Measurements from ENCODE around the gene IDUA.
A peak's percentile ranks its signal among the peaks of the same experiment; 100 is the strongest.
"Not testable (repeated sequence)": the region's sequence is repeated elsewhere in the genome, so short reads cannot be mapped to it uniquely, and the experiment has no call there.

Gene IDUA

GRCh38 chr4:986879-987623 is at the start of gene IDUA:
IDUA (plus strand) TSS chr4:987044; CDS start chr4:987085, 41 bp downstream.
- Histone ChIP-seq H3K36me3 (ENCODE audit: control insufficient read depth in 5 of 5, insufficient read depth in 5 of 5, low read length in 5 of 5) (peaks cover 0 to 29% (median 20%) of the 10 kb centered on the region in 5 donors), H3K4me3 (ENCODE audit: low read depth in 1 of 5, low read length in 5 of 5) (peak within 1 kb of the TSS; percentile 79 to 94 (median 81)), H3K27ac (ENCODE audit: low read depth, low read length) (peak within 1 kb of the TSS; percentile 41), H3K9me3 (ENCODE audit: control insufficient read depth in 5 of 5, low read length in 5 of 5) (no peaks in the 10 kb centered on the region), H3K4me1 (ENCODE audit: control insufficient read depth in 5 of 5, insufficient read depth in 5 of 5, low read length in 5 of 5) (peaks cover 4 to 41% (median 35%) of the 10 kb centered on the region in 5 donors), H3K9ac (ENCODE audit: low read length in 5 of 5) (peak within 1 kb of the TSS; percentile 59 to 81 (median 76)), H3K27me3 (ENCODE audit: control insufficient read depth in 5 of 5, insufficient read depth in 4 of 5, low read length in 5 of 5) (no peaks in the 10 kb centered on the region)

GRCh38 chr4:939508-939907 is 47.3 kb upstream of the IDUA start:
- H3K4me3 ChIP-seq (ENCODE audit: low read depth in 1 of 5, low read length in 5 of 5); H3K4me1 ChIP-seq (ENCODE audit: control insufficient read depth in 5 of 5, insufficient read depth in 5 of 5, low read length in 5 of 5); H3K9me3 ChIP-seq (ENCODE audit: control insufficient read depth in 5 of 5, low read length in 5 of 5); H3K9ac ChIP-seq (ENCODE audit: low read length in 5 of 5); H3K27ac ChIP-seq (ENCODE audit: low read depth, low read length); H3K27me3 ChIP-seq (ENCODE audit: control insufficient read depth in 5 of 5, insufficient read depth in 4 of 5, low read length in 5 of 5); H3K36me3 ChIP-seq (ENCODE audit: control insufficient read depth in 5 of 5, insufficient read depth in 5 of 5, low read length in 5 of 5): not testable (repeated sequence)

- Histone ChIP-seq H3K4me1 (ENCODE audit: control insufficient read depth in 5 of 5, insufficient read depth in 5 of 5, low read length in 5 of 5) (peaks cover 0 to 3% (median 0%) of the 10 kb centered on the region in 5 donors), H3K27ac (ENCODE audit: low read depth, low read length) (no peak overlapping the region), H3K9me3 (ENCODE audit: control insufficient read depth in 5 of 5, low read length in 5 of 5) (no peaks in the 10 kb centered on the region), H3K27me3 (ENCODE audit: control insufficient read depth in 5 of 5, insufficient read depth in 4 of 5, low read length in 5 of 5) (no peaks in the 10 kb centered on the region), H3K9ac (ENCODE audit: low read length in 5 of 5) (no peak overlapping the region), H3K36me3 (ENCODE audit: control insufficient read depth in 5 of 5, insufficient read depth in 5 of 5, low read length in 5 of 5) (peaks cover 0 to 7% (median 2%) of the 10 kb centered on the region in 5 donors), H3K4me3 (ENCODE audit: low read depth in 1 of 5, low read length in 5 of 5) (no peak overlapping the region)
Measured at GRCh38 chr4:945274-946102, 41.4 kb upstream of the IDUA start.

GRCh38 chr4:946103-946450 is 40.8 kb upstream of the IDUA start:
- H3K27ac ChIP-seq (ENCODE audit: low read depth, low read length) = no peak overlapping the region
- H3K9me3 ChIP-seq (ENCODE audit: control insufficient read depth in 5 of 5, low read length in 5 of 5) = no peaks in the 10 kb centered on the region
- peaks cover 0 to 3% (median 0%) of the 10 kb centered on the region in 5 donors for H3K4me1 ChIP-seq (ENCODE audit: control insufficient read depth in 5 of 5, insufficient read depth in 5 of 5, low read length in 5 of 5)
- peaks cover 0 to 7% (median 2%) of the 10 kb centered on the region in 5 donors for H3K36me3 ChIP-seq (ENCODE audit: control insufficient read depth in 5 of 5, insufficient read depth in 5 of 5, low read length in 5 of 5)
- no peak overlapping the region for H3K9ac ChIP-seq (ENCODE audit: low read length in 5 of 5)
- H3K4me3 ChIP-seq (ENCODE audit: low read depth in 1 of 5, low read length in 5 of 5) = no peak overlapping the region
- H3K27me3 ChIP-seq (ENCODE audit: control insufficient read depth in 5 of 5, insufficient read depth in 4 of 5, low read length in 5 of 5) = no peaks in the 10 kb centered on the region

DNA sequence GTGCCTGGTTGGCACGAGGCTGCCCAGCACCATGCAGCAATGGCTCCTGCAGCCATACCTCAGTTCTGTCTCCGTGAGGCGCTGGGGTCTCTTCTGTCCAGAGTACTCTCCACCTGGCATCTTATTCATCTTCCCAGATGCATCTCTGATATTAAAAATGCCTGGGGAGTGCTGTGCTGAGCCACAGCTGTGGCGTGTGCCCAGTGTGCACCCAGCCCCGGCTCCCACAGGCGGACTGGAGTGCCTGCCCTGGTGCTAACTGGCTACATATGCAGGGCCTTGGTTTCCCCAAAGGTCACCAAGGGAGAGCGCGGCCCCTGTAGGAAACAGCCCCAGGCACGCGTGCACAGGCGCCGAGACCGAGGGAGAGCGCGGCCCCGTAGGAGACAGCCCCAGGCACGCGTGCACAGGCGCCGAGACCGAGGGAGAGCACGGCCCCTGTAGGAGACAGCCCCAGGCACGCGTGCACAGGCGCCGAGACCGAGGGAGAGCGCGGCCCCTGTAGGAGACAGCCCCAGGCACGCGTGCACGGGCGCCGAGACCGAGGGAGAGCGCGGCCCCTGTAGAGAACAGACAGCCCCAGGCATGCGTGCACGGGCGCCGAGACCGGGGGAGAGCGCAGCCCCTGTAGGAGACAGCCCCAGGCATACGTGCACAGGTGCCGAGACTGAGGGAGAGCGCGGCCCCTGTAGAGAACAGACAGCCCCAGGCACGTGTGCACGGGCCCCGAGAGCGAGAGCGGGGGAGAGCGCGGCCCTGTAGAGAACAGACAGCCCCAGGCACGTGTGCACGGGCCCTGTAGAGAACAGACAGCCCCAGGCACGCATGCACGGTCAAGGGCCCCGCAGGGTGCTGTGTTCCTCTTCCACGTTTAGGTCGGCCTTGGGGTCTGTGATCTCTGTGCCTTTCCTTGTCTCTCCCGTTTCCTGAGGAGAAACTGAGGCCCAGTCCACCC is 40.0 kb upstream of the IDUA start:
- H3K4me3 ChIP-seq (ENCODE audit: low read depth in 1 of 5, low read length in 5 of 5) = no peak overlapping the region
- no peaks in the 10 kb centered on the region for H3K9me3 ChIP-seq (ENCODE audit: control insufficient read depth in 5 of 5, low read length in 5 of 5)
- H3K36me3 ChIP-seq (ENCODE audit: control insufficient read depth in 5 of 5, insufficient read depth in 5 of 5, low read length in 5 of 5) = peaks cover 0 to 12% (median 8%) of the 10 kb centered on the region in 5 donors
- no peak overlapping the region for H3K27ac ChIP-seq (ENCODE audit: low read depth, low read length)
- H3K9ac ChIP-seq (ENCODE audit: low read length in 5 of 5) = no peak overlapping the region
- H3K27me3 ChIP-seq (ENCODE audit: control insufficient read depth in 5 of 5, insufficient read depth in 4 of 5, low read length in 5 of 5) = no peaks in the 10 kb centered on the region
- H3K4me1 ChIP-seq (ENCODE audit: control insufficient read depth in 5 of 5, insufficient read depth in 5 of 5, low read length in 5 of 5) = peaks cover 0 to 3% (median 0%) of the 10 kb centered on the region in 5 donors

GRCh38 chr4:947491-947971 is 39.3 kb upstream of the IDUA start:
- Histone ChIP-seq H3K9me3 (ENCODE audit: control insufficient read depth in 5 of 5, low read length in 5 of 5) (no peaks in the 10 kb centered on the region), H3K9ac (ENCODE audit: low read length in 5 of 5) (no peak overlapping the region), H3K4me1 (ENCODE audit: control insufficient read depth in 5 of 5, insufficient read depth in 5 of 5, low read length in 5 of 5) (peaks cover 0 to 3% (median 0%) of the 10 kb centered on the region in 5 donors), H3K36me3 (ENCODE audit: control insufficient read depth in 5 of 5, insufficient read depth in 5 of 5, low read length in 5 of 5) (peaks cover 0 to 15% (median 12%) of the 10 kb centered on the region in 5 donors), H3K27ac (ENCODE audit: low read depth, low read length) (no peak overlapping the region), H3K27me3 (ENCODE audit: control insufficient read depth in 5 of 5, insufficient read depth in 4 of 5, low read length in 5 of 5) (no peaks in the 10 kb centered on the region), H3K4me3 (ENCODE audit: low read depth in 1 of 5, low read length in 5 of 5) (no peak overlapping the region)

DNA sequence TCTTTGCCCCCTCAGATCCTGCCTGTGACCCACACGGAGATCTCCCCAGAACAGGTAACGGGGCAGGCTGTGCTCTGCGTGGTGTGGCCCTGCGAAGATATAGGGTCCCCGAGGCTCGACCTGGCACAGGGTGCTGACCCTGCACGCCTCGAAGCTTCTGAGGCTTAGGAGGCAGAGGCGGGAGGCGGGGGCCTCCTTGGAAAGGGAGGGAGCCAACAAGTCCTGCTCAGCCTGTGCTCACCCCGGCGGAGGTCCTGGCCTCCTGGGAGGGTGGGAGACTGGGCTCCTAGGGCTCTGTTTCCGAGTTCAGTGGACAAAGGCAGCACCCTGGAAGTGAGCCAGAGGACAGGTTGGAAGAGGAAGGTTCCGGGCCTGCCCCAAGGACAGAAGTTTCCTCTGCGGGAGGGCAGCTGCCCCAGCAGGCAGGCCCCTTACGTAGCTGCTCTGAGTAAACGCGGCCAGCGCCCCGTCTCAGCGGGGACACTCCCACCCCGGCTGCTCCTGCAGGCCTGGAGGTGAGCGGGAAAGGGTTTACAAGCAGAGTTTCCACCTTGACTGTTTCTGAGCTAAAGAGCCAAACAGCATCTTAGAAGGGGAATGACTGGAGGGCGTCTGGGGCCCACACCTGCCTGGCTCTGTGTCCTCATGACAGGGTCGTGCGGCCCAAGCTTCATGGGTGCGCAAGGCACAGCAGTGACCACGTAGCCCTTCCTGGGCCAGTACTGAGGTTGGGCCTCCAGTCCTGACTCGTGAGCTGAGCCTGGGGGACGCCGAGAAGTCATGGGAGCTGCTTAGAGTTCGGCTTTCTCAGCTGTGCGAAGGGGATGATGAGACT is 38.5 kb upstream of the IDUA start:
- H3K36me3 ChIP-seq (ENCODE audit: control insufficient read depth in 5 of 5, insufficient read depth in 5 of 5, low read length in 5 of 5) = peaks cover 0 to 23% (median 15%) of the 10 kb centered on the region in 5 donors
- H3K27ac ChIP-seq (ENCODE audit: low read depth, low read length) = no peak overlapping the region
- H3K27me3 ChIP-seq (ENCODE audit: control insufficient read depth in 5 of 5, insufficient read depth in 4 of 5, low read length in 5 of 5) = no peaks in the 10 kb centered on the region
- H3K9me3 ChIP-seq (ENCODE audit: control insufficient read depth in 5 of 5, low read length in 5 of 5) = no peaks in the 10 kb centered on the region
- peaks cover 0 to 3% (median 0%) of the 10 kb centered on the region in 5 donors for H3K4me1 ChIP-seq (ENCODE audit: control insufficient read depth in 5 of 5, insufficient read depth in 5 of 5, low read length in 5 of 5)
- H3K9ac ChIP-seq (ENCODE audit: low read length in 5 of 5) = no peak overlapping the region
- H3K4me3 ChIP-seq (ENCODE audit: low read depth in 1 of 5, low read length in 5 of 5) = no peak overlapping the region

- no peak overlapping the region for H3K9ac ChIP-seq (ENCODE audit: low read length in 5 of 5)
- H3K9me3 ChIP-seq (ENCODE audit: control insufficient read depth in 5 of 5, low read length in 5 of 5) = no peaks in the 10 kb centered on the region
- H3K27me3 ChIP-seq (ENCODE audit: control insufficient read depth in 5 of 5, insufficient read depth in 4 of 5, low read length in 5 of 5) = no peaks in the 10 kb centered on the region
- no peak overlapping the region for H3K27ac ChIP-seq (ENCODE audit: low read depth, low read length)
- peaks cover 0 to 3% (median 0%) of the 10 kb centered on the region in 5 donors for H3K4me1 ChIP-seq (ENCODE audit: control insufficient read depth in 5 of 5, insufficient read depth in 5 of 5, low read length in 5 of 5)
- H3K36me3 ChIP-seq (ENCODE audit: control insufficient read depth in 5 of 5, insufficient read depth in 5 of 5, low read length in 5 of 5) = peaks cover 0 to 29% (median 16%) of the 10 kb centered on the region in 5 donors
- no peak overlapping the region for H3K4me3 ChIP-seq (ENCODE audit: low read depth in 1 of 5, low read length in 5 of 5)
Measured at GRCh38 chr4:948936-949300, 37.9 kb upstream of the IDUA start.

GRCh38 chr4:949656-950055 is 37.2 kb upstream of the IDUA start:
- H3K27me3 ChIP-seq (ENCODE audit: control insufficient read depth in 5 of 5, insufficient read depth in 4 of 5, low read length in 5 of 5) = no peaks in the 10 kb centered on the region
- H3K4me1 ChIP-seq (ENCODE audit: control insufficient read depth in 5 of 5, insufficient read depth in 5 of 5, low read length in 5 of 5) = peaks cover 0 to 3% (median 0%) of the 10 kb centered on the region in 5 donors
- no peaks in the 10 kb centered on the region for H3K9me3 ChIP-seq (ENCODE audit: control insufficient read depth in 5 of 5, low read length in 5 of 5)
- H3K9ac ChIP-seq (ENCODE audit: low read length in 5 of 5) = no peak overlapping the region
- peaks cover 0 to 36% (median 22%) of the 10 kb centered on the region in 5 donors for H3K36me3 ChIP-seq (ENCODE audit: control insufficient read depth in 5 of 5, insufficient read depth in 5 of 5, low read length in 5 of 5)
- H3K27ac ChIP-seq (ENCODE audit: low read depth, low read length) = no peak overlapping the region
- no peak overlapping the region for H3K4me3 ChIP-seq (ENCODE audit: low read depth in 1 of 5, low read length in 5 of 5)

Data from subcutaneous abdominal adipose tissue (tissue), 5 donors.